ENCODE results near the gene SPRR2B.
"Not testable (repeated sequence)": the region's sequence is repeated elsewhere in the genome, so short reads cannot be mapped to it uniquely, and the experiment has no call there.

SPRR2B gene

DNA sequence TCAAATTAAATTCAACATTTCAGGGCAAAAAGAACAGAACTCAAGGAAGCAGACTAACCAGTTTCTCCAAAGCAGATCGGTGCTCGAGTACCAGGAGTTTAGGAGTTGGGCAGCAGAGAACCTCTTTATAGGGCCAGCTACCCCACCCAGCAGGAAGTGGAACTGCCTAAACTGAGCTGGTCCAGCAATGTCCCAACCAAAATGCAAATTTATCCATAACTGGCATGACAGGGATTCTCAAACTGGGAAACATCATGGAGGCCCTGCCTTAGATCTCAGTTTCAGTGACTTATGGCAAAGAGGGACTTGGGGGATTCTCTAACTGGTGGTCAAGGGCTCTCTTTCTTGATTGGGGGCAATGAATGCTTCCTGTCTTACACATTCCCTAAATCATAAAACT is at the start of gene SPRR2B:
Gene SPRR2B, minus strand, starts transcription at position 101 of the 400 bp plus-strand sequence. CDS start 772 bp downstream, outside the sequence.
- DNase-seq, result no peak

- DNase-seq, result no peak
Observed at GRCh38 chr1:153120945-153121344, 49.5 kb upstream of the SPRR2B start.

GRCh38 chr1:153119491-153119971 is 48.1 kb upstream of the SPRR2B start:
- DNase-seq, result no peak

- not testable (repeated sequence) for DNase-seq
Observed at GRCh38 chr1:153115264-153115663, 43.9 kb upstream of the SPRR2B start.

DNA sequence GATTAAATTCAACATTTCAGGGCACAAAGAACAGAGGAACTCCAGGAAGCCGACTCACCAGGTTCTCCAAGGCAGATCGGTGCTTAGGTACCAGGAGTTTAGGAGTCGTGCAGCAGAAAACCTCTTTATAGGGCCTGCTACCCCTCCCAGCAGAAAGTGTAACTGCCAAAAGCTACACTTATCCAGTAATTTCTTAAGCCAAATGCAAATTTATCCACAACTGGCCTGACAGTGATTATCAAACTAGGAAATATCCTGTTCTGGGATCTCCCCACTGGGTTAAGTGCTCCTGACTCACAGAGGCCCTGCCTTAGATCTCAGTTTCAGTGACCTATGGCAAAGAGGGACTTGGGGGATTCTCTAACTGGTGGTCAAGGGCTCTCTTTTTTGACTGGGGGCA is 42.0 kb upstream of the SPRR2B start, which contains the start of gene SPRR2F:
Gene SPRR2F, minus strand, starts transcription at position 101 of the 400 bp plus-strand sequence. CDS start 783 bp downstream, outside the sequence.
- no peak for DNase-seq

DNA sequence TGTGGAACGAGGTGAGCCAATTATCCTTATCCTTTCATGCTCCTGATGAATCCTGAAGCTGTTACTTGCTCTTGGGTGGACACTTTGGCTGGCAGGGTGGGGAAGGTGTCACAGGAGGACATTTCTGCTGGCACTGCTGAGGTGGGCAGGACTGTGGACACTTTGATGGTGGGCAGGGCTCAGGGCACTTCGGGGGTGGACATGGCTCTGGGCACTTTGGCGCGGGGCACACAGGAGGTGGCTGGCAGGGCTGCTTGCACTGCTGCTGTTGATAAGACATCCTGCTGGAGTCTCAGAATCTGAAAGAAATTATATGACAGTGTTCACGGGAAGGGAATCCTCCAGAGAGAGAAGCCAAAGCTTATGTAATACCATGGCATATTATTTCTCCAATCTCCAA is 41.0 kb upstream of the SPRR2B start:
- not testable (repeated sequence) for DNase-seq

GRCh38 chr1:153100245-153100644 is 28.8 kb upstream of the SPRR2B start:
- DNase-seq, result no peak

DNA sequence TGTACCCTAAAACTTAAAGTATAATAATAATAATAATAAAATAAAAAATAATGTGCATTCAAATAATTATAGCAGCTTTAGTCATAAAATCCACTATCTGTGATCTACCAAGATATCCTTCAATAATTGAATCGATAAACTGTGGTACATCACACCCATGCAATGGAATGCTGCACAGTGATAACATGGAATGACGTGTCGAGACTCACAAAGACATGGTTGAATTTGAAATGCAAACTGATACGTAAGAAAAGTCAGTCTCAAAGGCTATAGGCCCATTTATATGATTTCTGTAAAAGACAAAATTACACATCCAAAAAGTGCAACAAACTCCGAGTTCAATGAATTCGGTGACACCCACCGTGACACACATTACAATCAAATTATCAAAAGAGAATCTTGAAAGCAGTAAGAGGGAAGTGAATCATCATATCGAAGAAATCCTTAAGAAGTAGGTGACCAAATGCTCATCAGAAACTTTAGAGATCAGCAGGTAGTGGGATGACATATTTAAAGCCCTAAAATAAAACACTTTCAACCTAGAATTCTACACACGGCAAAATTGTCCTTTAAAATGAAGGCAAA is 28.1 kb upstream of the SPRR2B start:
- no peak for DNase-seq

- no peak for DNase-seq
Observed at GRCh38 chr1:153095764-153096163, 24.4 kb upstream of the SPRR2B start.

- DNase-seq, result no peak
Observed at GRCh38 chr1:153094426-153094825, 23.0 kb upstream of the SPRR2B start, which contains the start of gene SPRR2E. SPRR2E (minus strand) TSS chr1:153094526; CDS start chr1:153093751, 775 bp downstream.

DNA sequence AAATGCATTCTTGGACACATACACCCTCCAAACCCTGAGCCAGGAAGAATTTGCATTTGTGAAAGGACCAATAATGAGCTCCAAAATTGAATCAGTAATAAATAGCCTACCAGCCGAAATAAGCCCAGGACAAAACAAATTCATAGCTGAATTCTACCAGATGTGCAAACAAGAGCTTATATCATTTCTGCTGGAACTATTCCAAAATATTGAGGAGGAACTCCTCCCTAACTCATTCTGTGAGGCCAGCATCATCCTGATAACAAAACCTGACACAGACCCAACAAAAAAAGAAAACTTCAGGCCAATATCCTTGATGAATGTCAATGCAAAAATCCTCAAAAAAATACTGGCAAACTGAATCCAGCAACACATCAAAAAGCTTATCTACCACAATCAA is 16.2 kb upstream of the SPRR2B start:
- DNase-seq, result no peak

DNA sequence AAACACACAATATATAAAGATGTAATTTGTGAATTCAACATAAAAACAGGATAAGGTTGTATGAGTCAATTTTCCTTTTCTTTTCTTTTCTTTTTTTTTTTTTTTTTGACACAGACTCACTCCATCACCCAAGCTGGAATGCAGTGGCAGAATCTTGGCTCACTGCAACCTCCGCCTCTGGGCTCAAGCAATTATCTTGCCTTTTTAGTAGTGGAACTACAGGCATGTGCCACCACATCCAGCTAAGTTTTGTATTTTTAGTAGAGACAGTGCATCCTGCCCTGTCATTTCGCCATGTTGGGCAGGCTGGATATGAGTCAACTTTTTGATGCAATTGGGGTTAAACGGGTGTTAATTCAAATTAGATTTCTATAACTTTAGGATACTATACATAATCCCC is 10.3 kb upstream of the SPRR2B start:
- no peak for DNase-seq

DNA sequence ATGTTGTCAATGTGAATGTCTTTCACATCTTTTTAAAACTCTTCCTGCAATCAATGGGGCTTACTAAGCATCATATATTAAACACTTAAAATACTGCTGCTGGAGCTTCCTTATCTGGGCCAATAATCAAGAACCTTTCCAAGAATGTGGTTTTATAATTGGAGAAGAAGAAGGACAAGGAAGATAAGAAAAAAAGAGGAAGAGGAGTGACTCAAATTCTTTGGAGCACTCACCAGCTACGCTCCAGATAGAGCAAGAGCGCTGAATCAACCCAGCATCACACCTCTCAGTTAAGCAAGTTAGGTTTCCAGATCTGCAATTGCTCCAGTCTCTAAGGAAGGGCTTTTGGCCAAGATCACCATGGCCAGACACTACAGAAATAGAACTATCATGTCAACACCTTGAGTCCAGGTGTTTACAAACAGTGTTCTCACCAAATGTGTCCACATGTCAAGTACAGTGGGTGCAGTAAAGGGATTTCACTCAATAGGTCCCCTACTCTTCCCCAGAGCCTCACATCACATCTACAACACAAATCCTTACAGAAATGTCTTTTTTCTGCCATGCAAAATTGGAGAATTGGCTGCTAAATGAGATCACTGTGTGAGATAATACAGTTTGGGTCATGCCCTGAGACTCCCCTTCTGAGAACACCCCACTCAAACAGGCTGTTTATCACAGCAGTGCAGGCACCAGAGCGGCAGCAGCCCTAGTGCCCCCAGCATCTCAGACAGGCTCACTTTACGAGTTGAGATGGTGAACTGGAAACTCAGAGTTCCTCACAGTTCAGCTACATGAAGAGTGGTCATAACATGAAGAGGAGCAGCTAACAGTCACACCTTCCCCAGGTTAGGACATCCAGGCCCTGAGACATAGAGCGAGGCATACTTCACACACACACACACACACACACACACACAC is 1.7 kb upstream of the SPRR2B start:
- DNase-seq, result no peak

DNA sequence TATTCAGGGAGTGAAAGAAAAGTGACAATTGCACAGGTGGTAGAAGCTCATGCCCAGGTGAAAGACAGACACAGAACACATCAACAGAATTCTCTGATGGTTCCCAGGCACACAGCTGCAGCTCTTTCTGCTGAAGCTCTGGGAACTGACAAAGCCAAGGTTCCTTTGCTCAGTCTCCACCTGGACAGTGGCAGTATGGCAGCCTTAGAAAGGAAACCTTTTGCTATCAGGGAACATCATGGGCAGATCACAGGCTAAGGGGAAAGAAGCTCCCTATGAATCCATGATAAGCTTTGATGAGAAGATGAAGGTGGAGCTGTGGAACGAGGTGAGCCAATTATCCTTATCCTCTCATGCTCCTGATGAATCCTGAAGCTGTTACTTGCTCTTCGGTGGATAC is 1.2 kb downstream of the SPRR2B start:
- no peak for DNase-seq

DNA sequence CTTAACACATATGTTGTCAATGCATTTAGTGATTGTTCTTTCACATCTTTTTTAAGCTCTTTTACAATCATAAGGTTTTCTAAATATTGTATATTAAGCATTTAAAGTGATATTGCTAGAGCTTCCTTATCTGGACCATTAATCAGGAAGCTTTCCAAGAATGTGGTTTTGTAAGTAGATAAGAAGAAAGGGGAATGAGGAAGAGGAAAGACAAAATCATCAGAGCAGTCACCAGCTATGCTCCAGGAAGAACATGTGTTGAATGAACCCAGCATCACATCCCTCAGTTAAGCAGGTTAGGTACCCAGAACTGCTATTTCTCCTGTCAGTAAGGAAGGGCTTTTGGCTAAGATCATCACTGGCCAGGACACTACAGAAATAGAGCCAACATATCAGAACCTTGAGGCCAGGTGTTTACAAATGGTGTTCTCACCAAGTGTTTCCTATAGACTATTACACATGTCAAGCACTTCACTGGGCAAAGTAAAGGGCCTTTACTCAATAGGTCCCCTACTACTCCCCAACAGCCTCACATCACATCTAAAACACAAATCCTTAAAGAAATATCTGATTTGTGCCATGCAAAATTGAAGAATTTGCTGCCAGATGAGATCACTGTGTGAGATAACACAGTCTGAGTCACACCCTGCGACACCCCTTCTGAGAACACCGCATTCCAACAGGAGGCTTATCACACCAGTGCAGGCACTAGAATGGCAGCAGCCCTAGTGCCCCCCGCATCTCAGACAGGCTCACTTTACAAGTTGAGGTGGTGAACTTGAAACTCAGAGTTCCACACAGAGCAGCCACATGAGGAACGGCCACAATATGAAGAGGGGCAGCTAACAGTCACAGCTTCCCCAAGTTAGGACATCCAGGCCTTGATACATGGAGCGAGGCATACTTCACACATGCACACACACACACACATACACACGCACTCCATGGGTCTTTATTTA is 12.3 kb downstream of the SPRR2B start:
- no peak for DNase-seq

- no peak for DNase-seq
Observed at GRCh38 chr1:153058154-153058553, 13.3 kb downstream of the SPRR2B start.

GRCh38 chr1:153057375-153057774 is 14.0 kb downstream of the SPRR2B start, which contains the start of gene SPRR2A:
SPRR2A (minus strand) TSS chr1:153057512; CDS start chr1:153056735, 777 bp downstream.
- DNase-seq, result no peak

- not testable (repeated sequence) for DNase-seq
Observed at GRCh38 chr1:153056111-153056510, 15.3 kb downstream of the SPRR2B start.

GRCh38 chr1:153049211-153049610 is 22.2 kb downstream of the SPRR2B start:
- DNase-seq, result no peak

DNA sequence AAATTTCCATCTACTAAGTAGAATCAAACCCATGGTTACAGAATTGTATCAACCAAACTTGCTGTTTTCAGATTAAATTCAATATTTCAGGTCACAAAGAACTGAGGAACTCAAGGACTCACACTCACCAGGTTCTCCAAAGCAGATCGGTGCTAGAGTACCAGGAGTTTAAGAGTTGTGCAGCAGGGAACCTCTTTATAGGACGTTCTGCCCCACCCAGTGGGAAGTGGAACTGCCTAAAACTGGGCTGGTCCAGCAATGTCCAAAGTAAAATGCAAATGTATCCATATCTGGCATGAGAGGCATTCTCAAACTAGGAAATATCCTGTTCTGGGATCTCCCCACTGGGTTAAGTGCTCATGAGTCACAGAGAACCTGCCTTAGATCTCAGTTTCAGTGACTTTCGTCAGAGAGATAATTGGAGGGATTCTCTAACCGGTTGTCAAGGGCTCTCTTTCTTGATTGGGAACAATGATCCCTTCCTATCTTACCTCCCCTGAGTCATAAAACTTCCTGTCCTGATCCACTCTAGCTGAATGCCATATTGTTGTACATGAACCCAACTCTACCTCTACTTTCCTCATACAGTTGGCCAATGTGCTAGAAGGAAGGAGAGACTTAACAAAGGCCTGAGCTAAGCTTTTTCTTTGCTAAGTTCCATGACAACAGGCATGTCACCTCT is 30.3 kb downstream of the SPRR2B start, which contains the start of gene SPRR2D:
Gene SPRR2D, minus strand, starts transcription at position 171 of the 682 bp plus-strand sequence. CDS start 774 bp downstream, outside the sequence.
- DNase-seq, result no peak

DNA sequence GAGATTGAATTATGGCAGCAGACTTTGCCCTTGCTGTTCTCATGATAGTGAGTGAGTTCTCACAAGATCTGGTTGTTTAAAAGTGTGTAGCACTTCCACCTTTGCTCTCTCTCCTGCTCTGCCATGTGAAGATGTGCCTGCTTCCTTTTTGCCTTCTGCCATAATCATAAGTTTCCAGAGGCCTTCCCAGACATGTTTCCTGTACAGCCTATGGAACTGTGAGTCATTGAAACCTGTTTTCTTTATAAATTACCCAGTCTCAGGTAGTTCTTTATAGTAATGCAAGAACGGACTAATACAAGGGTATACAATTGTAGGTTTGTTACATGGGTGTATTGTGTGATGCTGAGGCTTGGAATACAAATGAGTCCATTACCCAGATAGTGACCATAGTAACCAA is 36.2 kb downstream of the SPRR2B start:
- no peak for DNase-seq
